T-helper 2 cell (primary cell): Measurements from ENCODE around the gene CEP128.

Source experiments
- DNase-seq, 5 experiments: peaks; one replicate each; pipeline versions ENCODE4 v3.0.0 to v3.0.0-alpha.2; 2012 to 2022

Gene CEP128

GRCh38 chr14:80538633-80539375 lies 402.7 kb downstream of the CEP128 start:
- no peak for DNase-seq

DNA sequence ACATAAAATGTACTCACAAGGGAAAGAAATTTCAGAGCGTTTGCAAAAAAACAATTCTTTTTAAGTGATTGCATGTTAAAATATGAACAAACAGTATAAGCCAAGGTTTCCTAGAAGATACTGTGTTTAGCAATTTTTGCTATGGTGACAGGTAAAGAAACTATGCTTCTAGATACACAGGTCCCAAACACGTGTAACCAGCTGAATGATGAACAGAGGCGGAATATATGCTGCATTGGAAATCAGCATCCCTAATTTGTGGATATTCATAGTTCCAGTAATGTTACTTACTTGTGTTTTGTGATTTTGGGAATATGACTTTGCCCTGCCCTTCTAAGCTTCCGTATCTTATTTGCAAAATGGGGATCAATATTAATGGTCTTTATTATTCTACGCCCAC lies 403.9 kb downstream of the CEP128 start:
- DNase-seq: no peak

DNA sequence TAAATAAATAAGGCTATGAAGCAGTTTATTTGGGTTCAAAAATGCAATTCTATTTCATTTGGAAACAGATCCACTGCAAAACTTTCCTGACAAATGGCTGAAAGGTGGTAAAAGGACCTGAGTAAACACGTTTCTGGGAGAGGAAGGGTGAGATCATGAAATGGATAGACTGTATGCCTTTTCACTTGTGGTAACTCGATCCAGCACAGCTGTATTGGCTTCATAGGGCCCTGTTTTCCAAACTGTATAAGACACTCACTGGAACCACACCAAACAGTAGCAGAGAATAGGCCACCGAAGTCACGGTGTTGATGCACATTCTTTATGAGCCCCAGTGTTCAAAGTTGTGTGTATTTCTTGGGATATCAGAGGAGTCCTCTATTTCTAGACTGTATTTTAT lies 405.1 kb downstream of the CEP128 start:
- DNase-seq: no peak

GRCh38 chr14:80535171-80535570 lies 406.4 kb downstream of the CEP128 start:
- no peak for DNase-seq

GRCh38 chr14:80523518-80524117 lies 417.9 kb downstream of the CEP128 start:
- DNase-seq: no peak

DNA sequence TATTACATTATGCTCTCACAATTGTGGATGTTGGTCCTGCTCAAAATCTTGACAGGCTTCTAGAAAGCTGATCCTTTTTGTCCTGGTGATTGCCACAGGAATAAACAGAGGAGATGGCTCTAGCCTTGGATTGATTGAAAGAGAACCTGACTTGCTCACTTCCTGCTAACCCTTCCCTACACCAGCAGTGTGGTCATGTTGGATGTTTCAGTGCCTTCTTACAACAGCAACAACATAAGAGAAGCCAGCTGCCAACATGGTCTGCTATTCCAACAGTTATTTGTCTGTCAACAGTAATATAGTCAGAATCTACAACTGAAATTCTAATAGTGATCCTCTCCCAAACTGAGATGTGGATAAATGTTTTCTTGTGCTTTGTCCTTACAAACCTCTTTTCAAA lies 418.6 kb downstream of the CEP128 start:
- no peak for DNase-seq

DNA sequence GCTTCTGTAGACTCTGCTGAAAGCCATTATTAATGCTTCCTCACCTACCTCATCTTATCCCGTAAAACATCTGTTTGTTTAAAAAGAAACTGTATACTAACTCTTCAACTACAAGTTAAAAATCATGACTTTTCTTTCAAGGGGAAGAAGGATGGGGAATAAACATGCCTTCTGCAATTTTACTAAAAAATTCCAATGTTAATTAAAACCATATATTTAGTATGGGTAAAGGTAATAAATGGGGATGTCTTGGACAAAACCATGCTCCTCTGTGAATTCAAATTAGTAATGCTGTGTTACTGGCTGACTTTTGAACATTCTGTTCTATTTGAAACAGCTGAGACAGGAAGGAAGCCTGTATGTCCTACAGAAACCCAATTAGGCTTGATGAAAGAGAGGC lies 419.1 kb downstream of the CEP128 start:
- DNase-seq: no peak

- DNase-seq: no peak
Observed at GRCh38 chr14:80521456-80521855, 420.1 kb downstream of the CEP128 start.

DNA sequence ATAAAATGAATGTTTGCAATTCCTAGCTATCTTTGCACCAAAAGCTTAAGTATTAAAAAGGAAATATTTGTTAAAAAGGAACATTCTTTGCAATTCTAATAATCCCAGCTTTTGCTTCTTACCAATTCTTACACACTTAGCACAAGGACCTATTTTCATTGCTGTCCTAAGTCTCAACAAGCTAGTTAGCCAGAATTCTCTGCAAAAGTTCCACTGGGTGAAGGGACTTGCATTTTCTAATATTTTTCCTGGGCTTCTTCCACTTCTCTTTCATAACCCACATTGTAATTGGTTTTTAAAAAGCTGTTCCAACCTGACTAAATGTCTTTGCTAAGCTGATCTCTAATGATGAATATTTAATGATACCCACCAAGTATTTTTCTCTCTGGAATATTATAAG lies 422.5 kb downstream of the CEP128 start:
- DNase-seq: no peak

- no peak for DNase-seq
Observed at GRCh38 chr14:80518173-80518572, 423.4 kb downstream of the CEP128 start.

- DNase-seq: no peak
Observed at GRCh38 chr14:80507292-80507869, 434.2 kb downstream of the CEP128 start.

- no peak for DNase-seq
Observed at GRCh38 chr14:80504781-80505180, 436.8 kb downstream of the CEP128 start.

DNA sequence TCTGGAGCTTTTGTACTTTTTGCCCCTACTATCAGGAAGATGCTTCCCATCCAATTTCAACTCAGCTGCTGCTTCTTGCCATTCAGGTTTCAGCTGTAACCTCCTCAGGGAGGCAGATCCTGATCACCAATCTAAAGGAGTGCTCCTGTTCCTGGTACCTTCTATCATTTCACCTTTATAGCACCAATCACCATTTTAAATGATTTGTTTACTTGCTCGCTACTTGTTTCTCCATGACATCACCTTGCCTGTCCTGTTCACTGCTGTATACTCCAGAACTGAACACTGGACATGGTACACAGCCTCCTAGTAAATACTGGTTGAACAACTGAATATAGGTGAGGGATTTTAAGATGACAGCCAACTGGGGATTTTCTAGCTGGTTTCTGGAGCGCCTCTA lies 443.0 kb downstream of the CEP128 start:
- DNase-seq: no peak

- no peak for DNase-seq
Observed at GRCh38 chr14:80496090-80496489, 445.4 kb downstream of the CEP128 start.

DNA sequence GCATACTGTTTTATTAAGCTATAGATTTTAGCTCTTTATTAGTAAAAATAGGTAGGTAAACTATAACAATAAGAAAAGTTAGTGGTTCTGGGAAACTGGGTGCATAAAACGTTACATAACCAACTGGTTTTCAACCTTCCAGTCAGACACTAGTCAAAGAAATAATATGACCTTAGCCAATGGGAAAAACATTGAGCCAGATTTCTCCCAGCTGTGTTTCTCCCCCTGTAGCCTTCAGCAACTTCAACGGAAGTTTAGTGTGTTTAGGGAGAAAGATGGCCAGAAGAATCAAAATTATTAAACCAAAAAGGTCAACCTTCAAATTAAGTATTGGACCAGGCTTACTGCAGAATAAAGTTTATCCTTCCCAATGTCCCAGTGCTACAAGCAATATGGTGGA lies 446.8 kb downstream of the CEP128 start:
- DNase-seq: no peak

GRCh38 chr14:80493620-80494019 lies 447.9 kb downstream of the CEP128 start:
- no peak for DNase-seq

DNA sequence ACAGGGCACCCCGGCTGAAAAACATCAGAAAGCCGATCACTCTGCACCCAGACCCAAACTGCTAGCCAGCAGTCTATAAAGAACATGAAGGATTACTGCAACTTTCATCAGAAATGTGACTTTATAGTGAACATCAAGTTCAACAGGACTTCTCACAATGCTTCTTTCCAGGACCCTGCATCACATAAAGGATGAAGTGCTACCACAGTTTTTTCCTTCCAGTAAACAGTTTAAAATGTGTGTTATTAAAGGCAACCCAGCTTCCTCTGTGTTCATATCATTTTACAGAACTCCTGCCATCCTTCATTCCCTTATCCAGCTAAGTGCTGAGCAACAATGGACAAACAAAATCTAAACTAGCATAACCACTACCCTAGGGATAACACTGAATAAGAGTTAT lies 449.9 kb downstream of the CEP128 start:
- DNase-seq: no peak

DNA sequence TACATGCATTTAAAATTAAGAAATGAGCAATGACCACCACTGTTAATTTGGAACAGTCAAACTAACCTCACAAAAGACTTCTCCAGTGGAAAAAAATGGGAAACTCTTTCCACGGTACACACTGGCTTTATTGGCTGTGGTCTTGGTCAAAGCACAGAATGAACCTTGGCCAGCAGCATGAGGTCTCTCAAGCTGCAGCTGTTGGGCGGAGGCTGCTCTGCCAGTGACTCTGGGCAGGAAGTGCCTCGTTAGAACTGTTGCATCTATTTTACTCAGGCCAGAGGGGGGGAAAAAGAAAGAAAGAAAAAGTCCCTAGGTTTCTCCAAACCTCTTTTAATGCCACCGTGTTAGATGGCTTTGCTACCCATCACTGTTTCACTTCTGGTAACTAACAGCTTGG lies 450.4 kb downstream of the CEP128 start:
- peak in 1 of 5 experiments; percentile 23 for DNase-seq

DNA sequence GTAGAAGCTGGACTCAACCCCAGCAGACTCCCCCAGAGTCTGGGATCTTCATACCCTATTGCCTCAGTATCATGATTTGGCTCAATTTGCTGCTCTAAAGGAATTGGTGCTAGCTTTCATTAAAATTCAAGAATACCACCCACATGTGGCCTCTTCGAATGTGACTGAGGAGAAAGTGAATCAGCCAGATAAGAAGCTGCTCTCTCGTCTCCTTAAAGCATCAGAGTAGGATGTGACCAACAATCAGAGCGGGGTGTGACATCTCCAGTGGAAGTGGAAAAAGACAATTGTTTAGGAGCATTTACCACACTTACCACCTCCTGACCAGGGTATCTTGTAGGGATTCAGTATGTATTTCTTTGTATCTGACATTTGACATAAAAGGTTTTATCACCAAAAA lies 452.0 kb downstream of the CEP128 start:
- no peak for DNase-seq

DNA sequence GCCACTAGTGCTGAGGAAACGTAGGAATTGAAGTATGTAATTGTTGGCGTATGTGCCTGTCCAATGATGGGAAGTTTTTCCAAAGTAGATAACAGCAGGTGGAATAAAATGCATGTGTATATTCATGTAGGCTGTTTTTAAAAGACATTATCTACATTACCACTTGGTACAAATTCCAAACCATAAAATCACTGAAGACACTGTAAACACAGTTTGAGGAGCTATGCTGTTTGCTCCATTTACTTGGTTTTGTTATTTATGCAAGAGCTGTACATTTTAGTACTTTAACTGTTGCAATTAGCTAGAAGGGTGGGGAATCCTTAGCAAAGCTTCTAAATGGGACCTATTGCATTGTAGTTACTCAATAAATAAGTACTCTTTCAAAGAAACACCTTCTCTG lies 455.8 kb downstream of the CEP128 start:
- DNase-seq: no peak

GRCh38 chr14:80483331-80483730 lies 458.2 kb downstream of the CEP128 start:
- no peak for DNase-seq

- peak in 1 of 5 experiments; percentile 7 for DNase-seq
Observed at GRCh38 chr14:80477388-80478160, 464.0 kb downstream of the CEP128 start.

GRCh38 chr14:80475074-80475473 lies 466.5 kb downstream of the CEP128 start:
- DNase-seq: no peak
